GM12878 (cell line): Measurements from ENCODE around the gene EYS. TPM values are rescaled to one million over a fixed set of nuclear protein-coding genes. Genes with fewer than 3 reads are reported as not detected.

Source experiments
- ATAC-seq: fragments of 200-7000 bp; cut with Tn5 transposase; 3 replicates; pipeline ENCODE4 v1.9.1; 2020; ENCODE audit warnings: mild to moderate bottlenecking, moderate library complexity
- BruUV-seq: library from RNA; stranded (reverse); fragments of 400-500 nt; replicated peaks from 2 replicates; lab custom pipeline; 2021; lab: Mats Ljungman, UMichigan
- CTCF ChIA-PET: fragments of 300-600 bp; sonication (Branson Sonifier 250); formaldehyde crosslinking; extraction: SDS; loops from one replicate; lab custom pipeline; 2021; ENCODE audit warnings: inconsistent platforms; lab: Yijun Ruan, JAX
- POLR2A ChIA-PET: fragments of 350-600 bp; formaldehyde crosslinking; extraction: SDS; loops from one replicate; lab custom pipeline; 2021; ENCODE audit warnings: inconsistent platforms; lab: Charles Lee
- RAD21 ChIA-PET: fragments of 300-600 bp; sonication (Branson Sonifier 250); formaldehyde crosslinking; loops from one replicate; lab custom pipeline; 2023; ENCODE audit warnings: antibody characterized with exemption; ENCODE audit not compliant: unreplicated experiment; lab: Charles Lee
- SMC1A ChIA-PET: fragments of 300-600 bp; sonication (Branson Sonifier 250); formaldehyde crosslinking; loops from one replicate; lab custom pipeline; 2023; ENCODE audit not compliant: unreplicated experiment, uncharacterized antibody; lab: Charles Lee
- DNase-seq: peaks from one replicate; pipeline ENCODE4 v3.0.0-alpha.2; 2011; ENCODE audit warnings: low read depth, low spot score
- FAIRE-seq: peaks from 3 replicates; lab custom pipeline; 2011; peaks lifted over from hg19 to GRCh38; lab: Jason Lieb, UNC
- H2AFZ ChIP-seq: 2 replicates; pipeline ENCODE4 v1.6.0; 2011; ENCODE audit warnings: low read depth, low read length, control low read depth; ENCODE audit not compliant: control insufficient read depth
- H3K27ac ChIP-seq: 2 replicates; pipeline ENCODE4 v1.5.1; 2011; ENCODE audit warnings: control low read depth; ENCODE audit not compliant: control insufficient read depth, insufficient read depth
- H3K27me3 ChIP-seq, 2 experiments: replicated peaks in 1 of 2; 2 replicates each; pipeline versions ENCODE4 v1.6.0 to v1.6.1; 2011; ENCODE audit warnings: low read length in 1 of 2; ENCODE audit not compliant: control insufficient read depth in 2 of 2, insufficient read depth in 2 of 2
- H3K36me3 ChIP-seq, 2 experiments: 2 replicates each; pipeline ENCODE4 v1.5.1; 2011; ENCODE audit warnings: low read length in 1 of 2; ENCODE audit not compliant: control insufficient read depth in 2 of 2, insufficient read depth in 2 of 2
- H3K4me1 ChIP-seq: 2 replicates; pipeline ENCODE4 v1.6.1; 2011; ENCODE audit warnings: mild to moderate bottlenecking, low read length, moderate library complexity, mixed read lengths; ENCODE audit not compliant: control insufficient read depth, insufficient read depth
- H3K4me2 ChIP-seq: 2 replicates; pipeline ENCODE4 v1.6.0; 2011; ENCODE audit warnings: control low read depth; ENCODE audit not compliant: control insufficient read depth, insufficient read depth
- H3K4me3 ChIP-seq: fragments of 200-600 bp; sonication (generic); 2 replicates; pipeline ENCODE4 v1.5.1; 2016
- H3K79me2 ChIP-seq: 2 replicates; pipeline ENCODE4 v1.6.0; 2011; ENCODE audit warnings: low read length; ENCODE audit not compliant: control insufficient read depth, insufficient read depth
- H3K9ac ChIP-seq: 2 replicates; pipeline ENCODE4 v1.8.0; 2011; ENCODE audit warnings: low read length, control low read depth, mixed read lengths; ENCODE audit not compliant: control insufficient read depth, insufficient read depth
- H3K9me3 ChIP-seq: replicated peaks from 3 replicates; pipeline ENCODE4 v1.5.1; 2011; ENCODE audit warnings: mild to moderate bottlenecking, low read length; ENCODE audit not compliant: control insufficient read depth, insufficient read depth
- H4K20me1 ChIP-seq: 2 replicates; pipeline ENCODE4 v1.6.0; 2011; ENCODE audit not compliant: control insufficient read depth, insufficient read depth
- EZH2 ChIP-seq: IDR thresholded peaks from 2 replicates; pipeline ENCODE4 v1.6.1; 2012; ENCODE audit warnings: low read depth, mild to moderate bottlenecking, control low read depth, inconsistent platforms, low read length, borderline replicate concordance; ENCODE audit not compliant: control insufficient read depth
- POLR2AphosphoS2 ChIP-seq: IDR thresholded peaks from 2 replicates; pipeline ENCODE4 v1.6.1; 2011; ENCODE audit warnings: low read depth, mild to moderate bottlenecking, low read length, improper control_type of control experiment, moderate library complexity
- SKIL ChIP-seq: fragments of 450-650 bp; IDR thresholded peaks from 2 replicates; pipeline ENCODE4 v1.6.1; 2017; ENCODE audit warnings: mild to moderate bottlenecking, low read depth, inconsistent platforms; ENCODE audit not compliant: poor library complexity, severe bottlenecking
- TARDBP ChIP-seq: IDR thresholded peaks from 2 replicates; pipeline ENCODE4 v1.6.1; 2016; ENCODE audit warnings: borderline replicate concordance
- USF2 ChIP-seq: IDR thresholded peaks from 2 replicates; pipeline ENCODE4 v1.6.1; 2011; ENCODE audit warnings: low read depth, low read length, improper control_type of control experiment, borderline replicate concordance
- ZNF622 ChIP-seq: fragments of 450-650 bp; IDR thresholded peaks from 2 replicates; pipeline ENCODE4 v1.6.1; 2017; ENCODE audit warnings: mild to moderate bottlenecking, inconsistent platforms
- WGBS: methylation state at CpG from one replicate; pipeline ENCODE4 v1.1.6; 2016; ENCODE audit warnings: low lambda C conversion rate; ENCODE audit not compliant: insufficient replicate concordance, insufficient coverage; ENCODE audit errors: missing lambda C conversion rate; 5-methylcytosine and 5-hydroxymethylcytosine counted together
- in situ Hi-C: fragments of 300-500 bp; cut with MboI; formaldehyde crosslinking; loops from 9 replicates; pipeline ENCODE4 v1.14.3; 2018; ENCODE audit warnings: mixed read lengths
- intact Hi-C: fragments of 100-400 bp; cut with micrococcal nuclease; formaldehyde crosslinking; loops from one replicate; pipeline ENCODE4 v1.14.2; 2022; ENCODE audit not compliant: unreplicated experiment
- polyA plus RNA-seq, 11 experiments: library from polyadenylated mRNA; depleted of rRNA in 4 of 11; unstranded in 6 of 11; stranded (reverse) in 5 of 11; fragments of >200 nt; fragmentation: Nextera tagmentation in 4 of 11; fragmentation: Illumina TruSeq in 1 of 11; extraction: Ambion mirVana in 4 of 11; extraction: Trizol in 1 of 11; gene quantifications; 1 replicate in 1 of 11; 2 replicates in 10 of 11; pipeline versions ENCODE4 v1.2.1 to v1.2.3, GENCODE V29; 2011 to 2016; ENCODE audit warnings: inconsistent platforms in 2 of 11, missing spikeins in 2 of 11, low read depth in 1 of 11
- total RNA-seq, 4 experiments: library from RNA; depleted of rRNA in 3 of 4; stranded (reverse); fragments of >200 nt in 3 of 4; fragmentation: Illumina TruSeq in 1 of 4; extraction: Trizol in 1 of 4; gene quantifications; 2 replicates each; pipeline versions ENCODE4 v1.2.1 to v1.2.3, GENCODE V29; 2013 to 2021

Gene EYS
- total and polyA plus RNA-seq, 10 of the 15 experiments (the other 5 are each of a cell fraction or from before 2014, with no cell fraction given), result under 0.01 to 0.14 (median 0.02) TPM; not detected in 1

GRCh38 chr6:64254558-64254957, 1452.5 kb downstream of the EYS start (continued):
- TF ChIP-seq SKIL (no peak), EZH2 (no peak)
- TF ChIP-seq, all 136 proteins: peak for 0

GRCh38 chr6:64252256-64252655, 1454.8 kb downstream of the EYS start:
- Histone ChIP-seq H3K36me3 (no peaks in the 10 kb centered on the region), H3K79me2 (no peaks in the 10 kb centered on the region), H3K4me1 (no peaks in the 10 kb centered on the region), H3K9ac (no peak overlapping the region), H3K9me3 (no peaks in the 10 kb centered on the region), H2AFZ (no peak overlapping the region), H3K27me3 (no peaks in the 10 kb centered on the region), H4K20me1 (no peaks in the 10 kb centered on the region), H3K4me2 (no peak overlapping the region), H3K4me3 (no peak overlapping the region), H3K27ac (no peak overlapping the region)
- DNase-seq, result no peak
- ATAC-seq, result no peak
- POLR2A ChIA-PET, result no interaction called here
- BruUV-seq, result no TSS peak
- in situ Hi-C loops, result no loop called here
- no peak for TF ChIP-seq ZNF622
- no peak for TF ChIP-seq USF2
- no peak for TF ChIP-seq POLR2AphosphoS2
- no peak for TF ChIP-seq TARDBP
- intact Hi-C loops, result no loop called here
- SMC1A ChIA-PET, result interaction anchor here (0.8 to 1.2 kb wide), 3 partner anchors 11 to 39 kb away, joined by 3 to 5 read pairs (median 3); no protein-coding TSS in a partner anchor
- no peak for FAIRE-seq
- RAD21 ChIA-PET, result interaction anchor here (1.3 kb wide), 1 partner anchor 33 kb away, joined by 3 read pairs; no protein-coding TSS in a partner anchor
- WGBS, result 78% methylated on average over 2 of the region's 2 CpGs
- CTCF ChIA-PET, result interaction anchor here (0.8 to 1.1 kb wide), 3 partner anchors 14 to 534 kb away, joined by 3 to 4 read pairs (median 3); no protein-coding TSS in a partner anchor
